Skeletal muscle tissue (tissue), 4 donors: Measurements from ENCODE around the gene SCN7A. TPM values are rescaled to one million over a fixed set of nuclear protein-coding genes. Genes with fewer than 3 reads are reported as not detected.

Source experiments
- H3K27ac ChIP-seq: one replicate; pipeline ENCODE4 v1.7.0; 2013; ENCODE audit warnings: mild to moderate bottlenecking, low read depth, low read length, inconsistent platforms
- H3K27me3 ChIP-seq, 3 donors: one replicate each; pipeline ENCODE4 v1.7.0; 2013; ENCODE audit warnings: low read length in 3 of 3; ENCODE audit not compliant: control insufficient read depth in 3 of 3, insufficient read depth in 3 of 3
- H3K36me3 ChIP-seq, 3 donors: one replicate each; pipeline ENCODE4 v1.7.0; 2013; ENCODE audit warnings: low read length in 3 of 3; ENCODE audit not compliant: control insufficient read depth in 3 of 3, insufficient read depth in 3 of 3
- H3K4me1 ChIP-seq, 3 donors: one replicate each; pipeline ENCODE4 v1.7.0; 2013; ENCODE audit warnings: low read length in 3 of 3, mild to moderate bottlenecking in 3 of 3; ENCODE audit not compliant: control insufficient read depth in 3 of 3, insufficient read depth in 3 of 3
- H3K4me3 ChIP-seq, 3 donors: one replicate each; pipeline ENCODE4 v1.7.0; 2013; ENCODE audit warnings: low read length in 3 of 3
- H3K9ac ChIP-seq, 3 donors: one replicate each; pipeline ENCODE4 v1.7.0; 2013; ENCODE audit warnings: low read length in 3 of 3, mild to moderate bottlenecking in 3 of 3, moderate library complexity in 2 of 3, low read depth in 1 of 3
- H3K9me3 ChIP-seq, 3 donors: one replicate each; pipeline ENCODE4 v1.7.0; 2013; ENCODE audit warnings: low read length in 3 of 3; ENCODE audit not compliant: control insufficient read depth in 3 of 3
- total RNA-seq: library from RNA; depleted of rRNA; stranded (reverse); fragments of >200 nt; gene quantifications from one replicate; pipeline ENCODE4 v1.2.3, GENCODE V29; 2014
- donor health status: Osteomylitis.

Gene SCN7A
- total RNA-seq = 50.6 TPM

DNA sequence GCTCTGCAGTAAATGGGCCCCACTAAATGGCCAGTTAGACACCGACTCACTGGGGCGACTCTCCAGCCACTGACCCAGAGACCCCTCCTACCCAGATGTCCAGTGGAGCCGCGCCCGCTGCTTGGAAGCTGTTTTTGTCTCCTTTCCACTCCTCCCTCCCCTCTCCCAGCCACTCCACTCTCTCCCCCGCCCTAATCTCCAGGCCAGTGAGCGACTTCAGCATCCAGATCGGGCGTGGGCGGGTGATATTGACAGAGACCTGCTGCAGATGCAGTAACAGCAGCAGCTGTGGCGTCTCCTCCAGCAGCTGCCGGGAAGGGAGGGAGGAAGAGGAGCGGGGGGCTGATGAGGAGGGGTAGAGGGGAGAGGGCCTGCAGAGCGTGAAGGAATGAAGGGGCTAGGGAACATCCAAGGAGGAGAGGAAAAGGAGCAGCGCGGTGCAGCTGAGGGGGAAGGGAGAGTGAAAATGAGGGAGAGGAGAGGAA, at the start of gene SCN7A:
Gene SCN7A (minus strand): TSS at position 110 of the 485 bp plus-strand sequence. CDS start 16,553 bp downstream, outside the sequence.
- Histone ChIP-seq H3K9ac (no peak within 1 kb of the TSS), H3K4me3 (peak within 1 kb of the TSS; percentile 17 to 49 (median 45)), H3K9me3 (no peaks in the 10 kb centered on the region), H3K4me1 (peaks cover 0 to 4% (median 0%) of the 10 kb centered on the region in 3 donors), H3K27ac (no peak within 1 kb of the TSS), H3K36me3 (no peaks in the 10 kb centered on the region), H3K27me3 (peaks cover 4 to 10% (median 6%) of the 10 kb centered on the region in 3 donors)

DNA sequence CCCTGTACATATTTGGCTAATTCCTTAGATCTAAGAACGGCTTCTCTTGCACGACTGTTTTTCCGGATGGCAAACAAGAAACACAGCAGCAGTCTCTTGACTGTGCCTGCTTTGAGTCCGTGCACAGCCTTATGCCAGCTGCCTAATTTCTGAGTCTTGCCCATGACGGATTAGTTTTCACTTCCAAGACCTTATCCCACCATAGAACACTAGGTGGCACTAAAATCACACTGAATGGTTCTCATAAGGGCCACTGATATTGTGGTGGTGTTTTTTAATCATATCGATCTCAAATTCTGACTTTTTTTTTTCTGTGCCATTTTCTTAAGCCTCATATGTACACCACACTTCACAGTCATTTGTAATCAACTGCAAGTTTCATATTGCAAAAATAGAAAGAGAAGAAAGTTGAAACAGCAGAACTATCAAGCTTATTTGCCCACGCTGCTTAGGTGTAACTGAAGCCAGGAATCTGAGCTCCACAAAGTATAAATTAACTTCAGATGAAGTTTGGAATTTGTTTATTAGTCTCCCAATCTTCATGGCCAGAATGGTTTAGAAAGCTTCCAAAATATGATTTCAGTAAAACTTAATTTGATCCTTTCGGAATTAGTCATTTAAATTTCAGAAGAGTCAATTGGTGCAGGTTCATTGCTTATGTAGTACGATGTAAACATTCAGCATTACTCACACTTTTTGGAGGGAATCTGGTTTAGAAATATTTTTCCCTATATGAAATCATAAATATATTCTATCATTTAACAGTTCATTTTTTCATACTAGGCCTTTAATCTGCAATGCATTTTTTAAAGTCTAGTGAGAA, 45.5 kb upstream of the SCN7A start:
- Histone ChIP-seq H3K27ac (no peak overlapping the region), H3K4me3 (peak overlapping the region in 1 of 3 donors; percentile 51), H3K27me3 (no peaks in the 10 kb centered on the region), H3K9me3 (no peaks in the 10 kb centered on the region), H3K4me1 (peaks cover 0 to 4% (median 0%) of the 10 kb centered on the region in 3 donors), H3K9ac (peak overlapping the region in 1 of 3 donors; percentile 26), H3K36me3 (no peaks in the 10 kb centered on the region)

DNA sequence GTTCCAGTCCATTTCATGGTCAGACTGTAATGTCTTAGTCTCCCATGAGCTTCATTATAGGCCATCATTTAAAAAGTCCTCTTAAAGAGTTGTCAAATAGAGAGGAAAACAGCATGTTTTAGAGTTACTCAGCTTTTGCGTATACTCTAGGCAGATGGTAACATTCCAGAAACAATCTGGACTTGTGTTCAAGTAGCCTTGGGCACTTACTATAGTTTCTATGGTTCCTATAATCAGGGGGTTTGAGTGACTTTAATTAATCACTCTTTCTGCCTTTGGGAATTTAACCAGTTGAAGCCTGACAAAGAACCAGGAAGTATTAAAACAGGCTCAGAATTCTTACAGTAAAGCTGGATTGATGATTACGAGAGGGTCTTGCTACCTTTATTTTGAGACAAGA, 42.1 kb upstream of the SCN7A start:
- H3K27me3 ChIP-seq = no peaks in the 10 kb centered on the region
- H3K4me3 ChIP-seq = no peak overlapping the region
- H3K9ac ChIP-seq = no peak overlapping the region

DNA sequence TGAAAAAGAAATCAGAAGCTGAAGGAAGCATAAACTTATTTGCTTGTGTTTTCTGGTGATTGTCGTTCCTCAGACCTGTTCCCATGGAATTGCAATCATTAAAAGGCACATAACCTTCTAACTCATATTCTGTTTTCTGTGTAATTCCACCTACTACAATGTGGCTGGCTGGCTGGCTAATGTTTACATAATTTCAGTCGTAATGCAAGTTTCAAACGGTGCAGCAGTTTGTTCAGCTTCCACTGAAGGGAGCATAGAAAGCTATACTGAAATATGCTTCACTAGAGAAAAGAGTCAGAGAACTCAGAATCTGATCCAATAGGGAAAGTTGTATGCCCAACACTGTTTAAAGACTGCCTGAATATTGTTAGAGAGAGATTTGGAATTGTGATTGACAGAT, 27.1 kb upstream of the SCN7A start:
- no peaks in the 10 kb centered on the region for H3K27me3 ChIP-seq
- H3K9ac ChIP-seq = no peak overlapping the region
- no peak overlapping the region for H3K4me3 ChIP-seq
- no peaks in the 10 kb centered on the region for H3K4me1 ChIP-seq
- no peak overlapping the region for H3K27ac ChIP-seq
- H3K36me3 ChIP-seq = no peaks in the 10 kb centered on the region
- H3K9me3 ChIP-seq = no peaks in the 10 kb centered on the region

More for the DNA sequence above, 42.1 kb upstream of the SCN7A start:
- H3K4me1 ChIP-seq = peaks cover 0 to 4% (median 0%) of the 10 kb centered on the region in 3 donors
- no peaks in the 10 kb centered on the region for H3K36me3 ChIP-seq
- no peaks in the 10 kb centered on the region for H3K9me3 ChIP-seq
- H3K27ac ChIP-seq = no peak overlapping the region

DNA sequence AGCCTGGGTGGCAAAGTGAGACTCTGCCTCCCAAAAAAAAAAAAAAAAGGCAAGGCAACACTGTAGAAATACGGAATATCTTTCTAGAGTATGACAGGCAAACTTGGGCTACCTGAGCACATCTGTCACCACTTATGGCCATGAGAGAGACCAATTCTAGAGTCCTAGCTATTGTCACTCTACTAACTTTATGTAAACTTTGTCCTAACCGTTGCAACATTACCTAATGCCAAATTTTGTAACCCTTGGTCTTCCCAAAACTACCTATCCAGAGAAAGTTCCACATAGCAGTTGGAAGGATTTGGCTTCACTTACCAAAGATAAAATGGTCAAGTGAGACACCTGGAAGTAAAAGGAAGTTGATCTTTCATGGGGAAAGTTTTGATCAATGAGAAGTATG, 26.6 kb upstream of the SCN7A start:
- H3K27me3 ChIP-seq = no peaks in the 10 kb centered on the region
- no peaks in the 10 kb centered on the region for H3K36me3 ChIP-seq
- no peak overlapping the region for H3K4me3 ChIP-seq
- no peak overlapping the region for H3K9ac ChIP-seq
- H3K27ac ChIP-seq = no peak overlapping the region
- H3K4me1 ChIP-seq = no peaks in the 10 kb centered on the region
- no peaks in the 10 kb centered on the region for H3K9me3 ChIP-seq

DNA sequence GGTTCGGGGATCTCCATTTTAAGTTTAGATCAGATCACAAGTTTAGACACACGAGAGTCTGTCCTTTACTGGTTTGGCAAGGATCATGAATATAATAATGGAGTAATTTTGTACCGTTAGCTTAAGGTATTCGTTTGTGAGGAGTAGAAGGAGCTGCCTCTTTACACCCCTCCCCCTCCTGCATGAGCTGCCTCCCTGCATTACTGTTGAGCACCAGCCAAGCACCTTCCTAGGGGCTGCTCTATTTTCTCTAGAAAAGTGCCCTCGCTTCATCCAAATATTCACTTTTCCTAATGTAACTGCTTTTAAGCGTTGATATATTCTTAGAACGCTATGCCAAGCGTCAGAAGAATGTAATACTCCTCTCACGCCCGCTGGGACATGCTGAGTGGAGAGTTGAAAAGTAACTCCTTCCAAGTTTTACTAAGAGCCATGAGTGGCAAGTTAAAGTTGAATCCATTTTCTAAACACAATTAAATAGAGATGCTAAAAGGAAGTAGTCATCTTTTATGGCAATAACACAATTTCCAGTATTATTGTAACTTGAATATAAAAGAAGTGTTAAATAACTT, 25.4 kb upstream of the SCN7A start:
- no peaks in the 10 kb centered on the region for H3K36me3 ChIP-seq
- H3K27me3 ChIP-seq = no peaks in the 10 kb centered on the region
- no peak overlapping the region for H3K27ac ChIP-seq
- H3K4me1 ChIP-seq = no peaks in the 10 kb centered on the region
- H3K4me3 ChIP-seq = no peak overlapping the region
- H3K9ac ChIP-seq = no peak overlapping the region
- no peaks in the 10 kb centered on the region for H3K9me3 ChIP-seq

DNA sequence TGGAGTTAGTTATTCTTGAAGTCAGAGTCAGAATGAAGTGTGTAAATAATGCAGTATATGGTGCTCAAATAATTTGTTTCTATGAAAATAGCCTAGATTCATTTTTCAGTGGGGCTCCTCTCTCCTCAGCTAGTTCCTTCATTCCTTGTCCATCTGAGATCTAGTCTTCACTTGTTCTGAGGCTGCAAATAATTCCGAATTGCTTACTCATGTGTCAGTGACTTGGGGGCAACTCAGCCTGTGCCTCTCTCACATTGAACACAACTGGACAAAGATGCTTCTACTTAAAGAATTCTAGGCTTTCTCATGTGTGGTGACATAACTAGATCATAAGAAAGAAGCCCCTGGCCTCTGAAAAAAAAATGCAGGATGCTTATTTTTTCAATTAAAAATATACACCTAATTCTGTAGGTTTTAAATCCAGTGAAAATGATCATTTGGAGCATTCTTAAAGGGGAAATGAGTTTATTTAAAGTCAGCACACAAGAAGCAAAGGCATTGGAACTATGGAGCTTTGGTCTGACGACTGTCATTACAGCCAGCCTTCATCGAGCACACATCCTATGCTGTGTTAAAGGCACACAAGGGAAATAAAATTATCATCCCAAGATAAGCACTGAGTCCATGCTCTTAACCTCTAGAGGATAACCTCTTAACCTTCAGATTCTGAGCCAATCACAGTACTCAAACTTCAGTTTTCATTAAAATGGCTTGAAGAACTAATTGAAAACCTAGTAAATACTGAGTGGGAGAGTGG, 24.8 kb upstream of the SCN7A start:
- Histone ChIP-seq H3K9ac (no peak overlapping the region), H3K27ac (no peak overlapping the region), H3K4me3 (no peak overlapping the region)

DNA sequence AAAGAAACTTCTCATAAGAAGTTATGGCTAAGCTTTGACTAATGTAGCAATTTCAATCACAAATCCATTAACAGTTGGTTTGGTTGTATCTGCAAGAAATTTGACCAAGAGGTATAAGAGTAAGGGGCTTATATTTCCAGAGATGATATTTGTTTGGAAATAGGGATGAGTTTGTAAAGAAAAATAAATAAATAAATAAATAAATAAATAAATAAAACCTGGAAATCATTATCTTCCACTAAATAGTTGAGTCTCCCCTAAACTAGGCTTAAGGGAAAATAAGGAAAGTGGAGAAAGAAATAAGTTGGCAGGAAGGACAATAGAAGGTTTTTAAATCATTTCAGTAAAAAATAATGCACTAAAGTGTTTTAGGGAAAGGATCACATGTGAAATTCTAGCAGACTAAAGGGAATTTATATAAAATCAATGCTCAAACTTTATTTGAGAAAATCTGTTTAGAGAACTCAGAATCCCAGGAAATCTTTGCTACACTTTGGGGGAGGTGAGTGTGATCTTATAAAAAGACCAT, 23.5 kb upstream of the SCN7A start:
- no peaks in the 10 kb centered on the region for H3K4me1 ChIP-seq

More for the DNA sequence above, 24.8 kb upstream of the SCN7A start:
- Histone ChIP-seq H3K36me3 (no peaks in the 10 kb centered on the region), H3K27me3 (no peaks in the 10 kb centered on the region), H3K9me3 (no peaks in the 10 kb centered on the region), H3K4me1 (no peaks in the 10 kb centered on the region)

DNA sequence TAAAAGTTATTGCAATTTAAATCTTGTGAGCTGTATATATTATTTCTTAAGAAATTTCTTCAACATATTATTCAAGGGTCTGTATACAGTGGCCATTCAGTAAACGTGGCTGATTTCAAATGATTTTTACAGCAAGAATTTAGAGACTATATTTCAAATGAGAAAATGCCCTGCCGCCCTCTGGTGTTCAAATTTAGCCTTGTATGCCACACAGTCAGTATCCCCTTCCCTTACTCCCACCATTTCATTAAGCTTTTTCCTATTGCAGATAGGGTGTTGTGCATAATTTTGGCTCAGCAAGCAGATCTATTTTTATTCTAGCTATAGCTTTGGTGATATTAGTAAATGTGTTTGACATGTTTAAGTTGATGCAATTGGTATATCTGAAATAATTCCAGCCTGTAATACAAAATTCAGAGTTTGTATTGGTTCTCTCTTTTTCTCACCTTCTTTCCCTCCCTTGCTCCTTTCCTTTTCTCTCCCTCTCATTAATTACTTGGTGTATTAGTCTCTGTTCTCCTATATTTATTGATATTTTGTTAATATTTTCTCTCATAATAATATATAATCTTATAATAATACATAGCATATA, 22.8 kb upstream of the SCN7A start:
- no peaks in the 10 kb centered on the region for H3K4me1 ChIP-seq
- no peaks in the 10 kb centered on the region for H3K36me3 ChIP-seq
- H3K9ac ChIP-seq = no peak overlapping the region
- H3K4me3 ChIP-seq = no peak overlapping the region
- no peaks in the 10 kb centered on the region for H3K27me3 ChIP-seq
- no peaks in the 10 kb centered on the region for H3K9me3 ChIP-seq
- no peak overlapping the region for H3K27ac ChIP-seq

More for the DNA sequence above, 23.5 kb upstream of the SCN7A start:
- Histone ChIP-seq H3K27ac (no peak overlapping the region), H3K9me3 (no peaks in the 10 kb centered on the region), H3K9ac (no peak overlapping the region), H3K27me3 (no peaks in the 10 kb centered on the region), H3K4me3 (no peak overlapping the region), H3K36me3 (no peaks in the 10 kb centered on the region)
